GM19023 (cell line): ENCODE results near the gene PNPLA8.
"Not testable (repeated sequence)": the region's sequence is repeated elsewhere in the genome, so short reads cannot be mapped to it uniquely, and the experiment has no call there.

Source experiments
- ATAC-seq: cut with Tn5 transposase; IDR thresholded peaks from one replicate; pipeline ENCODE4 v1.9.1; 2021; ENCODE audit warnings: mild to moderate bottlenecking, moderate library complexity; ENCODE audit not compliant: unreplicated experiment

Gene PNPLA8

DNA sequence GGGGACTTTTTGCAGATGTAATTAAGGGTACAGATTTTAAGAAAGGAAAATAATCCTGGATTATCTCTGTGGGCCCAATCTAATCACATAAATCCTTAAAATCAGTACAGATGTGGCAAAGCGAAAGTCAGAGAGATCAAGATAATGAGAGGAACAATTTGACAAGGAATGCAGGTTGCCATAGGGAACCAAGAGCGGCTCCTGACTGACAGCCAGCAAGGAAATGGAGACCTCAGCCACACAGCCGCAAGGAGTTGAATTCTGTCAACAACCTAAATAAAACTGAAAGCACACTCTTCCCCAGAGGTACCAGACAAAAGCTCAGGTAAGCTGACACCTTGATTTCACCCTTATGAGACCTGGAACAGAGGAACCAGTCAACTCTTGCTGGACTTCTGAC lies 3.4 kb upstream of the PNPLA8 start:
- ATAC-seq, result no peak

GRCh38 chr7:108528183-108528712 lies 2.3 kb upstream of the PNPLA8 start:
- ATAC-seq, result no peak

DNA sequence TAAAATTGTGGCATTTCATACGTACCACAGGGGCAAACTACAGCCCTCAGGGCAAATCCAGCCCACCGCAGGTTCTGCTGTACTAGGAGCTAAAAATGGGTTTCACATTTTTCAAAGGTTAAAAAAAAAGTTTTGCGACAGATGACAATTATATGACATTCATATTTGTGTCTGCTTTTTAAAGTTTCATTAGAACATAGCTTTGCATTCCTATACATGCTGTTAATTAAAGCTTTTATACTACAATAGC lies 758 bp upstream of the PNPLA8 start:
- no peak for ATAC-seq

GRCh38 chr7:108525327-108525984 lies 479 bp downstream of the PNPLA8 start:
- ATAC-seq, result peak; percentile 48

GRCh38 chr7:108522780-108523179 lies 3.2 kb downstream of the PNPLA8 start:
- ATAC-seq, result no peak

GRCh38 chr7:108517951-108518350 lies 8.0 kb downstream of the PNPLA8 start:
- no peak for ATAC-seq

GRCh38 chr7:108515630-108516029 lies 10.3 kb downstream of the PNPLA8 start:
- ATAC-seq, result no peak

DNA sequence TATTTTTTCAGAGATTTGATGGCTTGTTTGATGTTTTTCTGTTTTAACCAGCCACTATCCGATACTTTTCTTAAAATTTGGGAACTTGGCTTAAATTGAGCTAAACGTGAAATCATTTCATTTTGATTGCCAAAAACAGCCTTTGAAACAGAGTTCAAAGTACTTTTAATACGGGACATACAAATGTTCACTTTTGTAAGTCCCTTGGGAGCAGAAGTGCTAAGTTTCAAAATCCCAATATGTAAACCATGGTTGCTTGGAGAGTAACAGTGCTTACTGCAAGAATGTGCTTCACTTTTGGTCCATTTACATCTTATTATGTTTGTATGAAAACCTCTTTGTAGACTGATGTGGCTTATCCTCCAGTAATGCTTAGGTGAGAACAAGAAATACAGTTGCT lies 10.9 kb downstream of the PNPLA8 start:
- no peak for ATAC-seq

GRCh38 chr7:108511939-108512338 lies 14.0 kb downstream of the PNPLA8 start:
- ATAC-seq, result no peak

- ATAC-seq, result not testable (repeated sequence)
Measured at GRCh38 chr7:108504576-108504975, 21.4 kb downstream of the PNPLA8 start.

DNA sequence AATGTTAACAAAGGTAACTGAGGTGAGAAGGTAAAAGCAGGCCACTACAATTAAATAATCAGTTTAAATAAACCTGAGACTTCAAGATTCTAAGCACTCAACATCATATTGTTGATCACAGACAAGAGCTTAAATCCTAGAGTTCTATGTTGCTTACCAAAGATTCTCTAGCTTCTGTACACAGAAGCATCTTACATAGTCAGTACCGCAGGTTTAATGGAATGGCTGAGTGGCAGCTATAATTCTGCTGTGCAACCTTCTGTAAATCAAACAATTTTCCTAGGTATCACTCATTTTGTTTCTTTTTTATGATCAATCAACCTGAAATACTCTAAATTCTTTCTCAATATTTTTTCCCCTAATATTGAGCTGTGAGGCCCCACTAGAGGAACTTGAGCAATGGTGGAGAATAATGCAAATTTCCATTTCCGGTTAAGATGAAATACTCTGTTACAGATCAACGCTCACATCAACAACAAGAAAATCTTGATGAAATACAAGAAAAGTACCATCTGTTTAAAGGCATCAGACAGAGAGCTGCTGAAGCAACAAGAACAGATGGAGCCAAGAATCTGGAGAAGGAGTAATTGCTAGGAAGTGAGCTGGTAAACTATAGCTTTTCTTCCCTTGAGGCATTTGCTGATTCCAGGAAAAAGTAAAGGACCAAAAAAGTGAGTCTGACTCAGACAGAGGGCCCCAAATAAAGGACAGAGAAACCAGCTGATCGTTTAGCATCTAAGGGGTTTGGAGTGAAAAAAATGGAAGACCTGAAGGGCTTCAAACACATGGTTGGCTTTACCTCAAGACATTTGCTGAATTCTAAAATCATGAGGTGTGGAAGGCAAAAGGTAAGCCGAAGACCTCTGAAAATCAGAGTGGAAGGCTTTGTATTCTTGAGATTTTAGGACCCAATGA lies 22.6 kb downstream of the PNPLA8 start:
- ATAC-seq, result peak; percentile 93

- no peak for ATAC-seq
Measured at GRCh38 chr7:108499566-108499965, 26.4 kb downstream of the PNPLA8 start.

DNA sequence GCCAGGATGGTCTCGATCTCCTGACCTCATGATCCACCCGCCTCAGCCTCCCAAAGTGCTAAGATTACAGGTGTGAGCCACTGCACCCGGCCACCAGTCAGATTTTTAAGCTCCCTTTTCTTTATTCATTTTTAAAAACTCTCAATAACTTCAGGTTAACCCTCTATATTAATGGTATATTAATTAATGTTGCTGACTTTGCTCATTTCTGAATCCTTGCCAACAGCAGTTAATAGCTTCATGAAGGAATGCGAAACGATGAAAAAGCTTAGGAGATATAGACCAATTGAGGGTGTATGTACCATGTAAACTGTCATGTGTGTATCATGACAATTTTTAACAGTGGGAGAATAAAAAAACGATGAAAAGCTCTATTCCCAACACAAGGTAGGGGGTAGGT lies 27.5 kb downstream of the PNPLA8 start:
- ATAC-seq, result no peak

DNA sequence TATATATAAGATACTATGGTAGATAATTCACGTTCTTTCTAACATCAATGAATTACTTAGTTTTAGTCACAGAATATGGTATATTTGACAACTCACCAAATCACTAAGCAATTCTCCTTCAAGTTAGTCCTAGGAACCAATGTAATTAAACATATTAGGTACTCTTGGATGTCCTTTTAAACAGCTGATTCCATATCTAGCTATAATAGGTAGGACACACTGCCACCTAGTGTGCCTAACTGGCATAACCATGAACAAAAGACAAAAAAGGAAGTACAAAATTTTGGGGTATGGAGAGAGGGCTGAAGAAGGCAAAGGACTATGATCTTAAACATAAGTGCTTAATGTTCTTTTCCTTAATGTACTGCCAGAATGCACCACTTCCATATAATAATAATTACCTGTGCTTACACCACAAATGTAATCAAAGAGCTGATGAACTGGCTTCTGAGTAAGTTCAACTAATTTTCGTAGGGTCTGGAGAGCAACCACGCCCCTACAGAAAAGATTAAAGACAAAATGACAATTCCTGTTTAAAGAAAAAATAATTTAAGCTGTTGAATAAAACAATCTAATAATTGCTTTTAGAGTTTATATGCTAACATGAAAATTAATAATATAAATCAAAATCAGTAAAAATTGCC lies 28.7 kb downstream of the PNPLA8 start:
- ATAC-seq, result no peak

DNA sequence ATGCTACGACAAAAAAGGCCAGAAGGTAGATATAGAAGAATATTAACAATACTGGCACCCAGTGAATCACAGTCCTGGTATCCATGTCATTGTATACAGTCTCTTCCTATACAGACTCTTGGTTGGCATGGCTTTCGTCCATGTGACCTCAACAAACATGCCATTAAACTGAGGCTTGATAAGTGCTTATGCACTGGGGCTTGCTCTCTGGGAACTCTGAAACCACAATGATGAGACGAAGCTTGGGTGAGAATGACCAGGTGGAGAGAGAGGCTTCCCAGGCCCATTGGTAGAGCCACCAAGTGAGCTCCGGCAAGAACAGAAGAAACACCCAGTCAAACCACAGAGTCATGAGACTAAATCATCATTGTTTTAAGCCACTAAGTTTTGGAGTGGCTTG lies 33.2 kb downstream of the PNPLA8 start:
- no peak for ATAC-seq

DNA sequence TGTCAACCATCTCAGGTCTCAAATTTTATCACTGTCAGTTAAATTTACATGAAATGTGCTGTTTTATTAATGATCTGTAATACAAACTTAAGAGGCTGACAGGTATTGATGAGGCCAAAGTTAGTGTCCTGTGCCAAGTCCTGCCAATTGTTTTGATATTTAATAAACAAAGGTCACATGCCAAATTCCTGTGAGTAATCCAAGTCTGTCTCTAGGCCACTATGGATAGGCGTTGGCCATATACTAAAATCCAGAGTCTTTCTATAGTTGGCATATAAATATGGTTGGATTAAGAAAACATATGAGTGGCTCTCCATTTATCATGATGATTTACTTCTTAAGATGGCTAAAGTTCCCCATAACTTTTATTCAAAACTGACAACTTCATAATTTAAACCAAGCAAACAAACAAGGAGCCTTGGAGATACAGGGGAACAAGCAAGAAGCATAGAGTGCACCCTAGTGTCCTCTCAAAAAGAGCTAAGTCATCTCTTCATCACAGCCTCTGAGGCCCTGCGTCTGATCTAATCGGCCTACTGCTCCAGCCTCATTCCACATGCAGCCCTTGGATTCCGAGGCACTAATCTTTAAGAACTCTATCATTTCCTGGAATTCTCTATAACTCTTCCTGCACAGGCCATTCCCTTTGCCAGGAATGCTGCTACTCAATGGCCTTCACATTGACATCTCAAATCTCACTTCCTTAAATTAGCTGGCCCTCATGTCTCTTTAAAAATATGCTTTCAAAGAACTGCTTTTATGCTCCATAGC lies 37.0 kb downstream of the PNPLA8 start:
- ATAC-seq, result no peak

GRCh38 chr7:108487646-108488045 lies 38.3 kb downstream of the PNPLA8 start:
- no peak for ATAC-seq

GRCh38 chr7:108486291-108486966 lies 39.5 kb downstream of the PNPLA8 start:
- no peak for ATAC-seq

DNA sequence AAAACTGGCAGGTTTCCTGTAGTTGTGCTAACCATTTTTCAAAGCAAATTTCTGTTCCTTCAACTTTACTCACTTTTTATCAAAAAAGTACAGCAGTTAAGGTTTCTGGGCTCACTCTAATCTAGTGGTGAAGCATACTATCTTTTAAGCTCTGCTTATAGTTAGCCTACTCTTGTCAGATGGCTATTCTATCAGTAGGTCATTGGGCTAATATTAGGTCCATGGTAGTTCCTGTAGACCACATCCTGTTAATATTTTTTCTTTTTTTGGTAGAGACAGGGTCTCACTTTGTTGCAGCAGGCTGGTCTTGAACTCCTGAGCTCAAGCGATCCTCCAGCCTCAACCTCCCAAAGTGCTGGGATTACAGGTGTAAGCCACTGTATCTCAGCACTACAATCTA lies 41.8 kb downstream of the PNPLA8 start:
- no peak for ATAC-seq

DNA sequence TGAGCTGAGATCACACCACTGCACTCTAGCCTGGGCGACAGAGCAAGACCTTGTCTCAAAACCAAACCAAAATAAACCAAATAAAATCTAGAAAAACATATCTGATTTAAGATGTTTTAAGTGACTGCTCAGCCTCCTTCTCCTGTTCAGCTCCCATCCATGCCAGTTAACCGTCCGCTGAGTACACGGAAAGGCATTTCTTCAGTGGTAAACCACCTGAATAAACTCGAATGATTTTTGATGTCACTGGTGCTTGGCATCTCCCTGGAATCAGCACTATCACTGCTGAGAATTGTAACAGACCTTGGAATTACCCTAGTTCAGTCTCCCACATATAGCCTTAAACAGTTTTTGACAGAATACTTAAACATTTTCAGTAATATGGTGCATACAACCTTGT lies 45.6 kb downstream of the PNPLA8 start:
- ATAC-seq, result no peak

DNA sequence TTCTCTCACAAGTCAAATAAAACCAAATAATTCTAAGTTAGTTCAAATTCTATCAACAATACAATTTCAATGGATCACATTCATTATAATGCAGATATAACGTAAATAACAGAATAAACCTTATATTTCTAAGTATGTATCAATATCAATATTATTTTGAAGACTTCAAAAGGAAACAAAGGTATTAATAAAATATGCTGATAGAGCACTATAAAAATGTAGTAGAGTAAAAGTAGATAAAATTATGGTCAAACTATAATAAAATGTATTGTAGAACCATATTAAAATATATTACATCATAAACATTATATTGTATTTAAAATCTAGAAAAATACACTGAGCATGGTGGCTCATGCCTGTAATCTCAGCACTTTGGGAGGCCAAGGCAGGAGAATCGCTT lies 46.2 kb downstream of the PNPLA8 start:
- ATAC-seq, result no peak
